ENCODE data around the gene RADIL. TPM values are rescaled to one million over a fixed set of nuclear protein-coding genes. Genes with fewer than 3 reads are reported as not detected.

The RADIL gene
- total RNA-seq, 2 donors from 2014 or later = 7.7 to 16.0 TPM

DNA sequence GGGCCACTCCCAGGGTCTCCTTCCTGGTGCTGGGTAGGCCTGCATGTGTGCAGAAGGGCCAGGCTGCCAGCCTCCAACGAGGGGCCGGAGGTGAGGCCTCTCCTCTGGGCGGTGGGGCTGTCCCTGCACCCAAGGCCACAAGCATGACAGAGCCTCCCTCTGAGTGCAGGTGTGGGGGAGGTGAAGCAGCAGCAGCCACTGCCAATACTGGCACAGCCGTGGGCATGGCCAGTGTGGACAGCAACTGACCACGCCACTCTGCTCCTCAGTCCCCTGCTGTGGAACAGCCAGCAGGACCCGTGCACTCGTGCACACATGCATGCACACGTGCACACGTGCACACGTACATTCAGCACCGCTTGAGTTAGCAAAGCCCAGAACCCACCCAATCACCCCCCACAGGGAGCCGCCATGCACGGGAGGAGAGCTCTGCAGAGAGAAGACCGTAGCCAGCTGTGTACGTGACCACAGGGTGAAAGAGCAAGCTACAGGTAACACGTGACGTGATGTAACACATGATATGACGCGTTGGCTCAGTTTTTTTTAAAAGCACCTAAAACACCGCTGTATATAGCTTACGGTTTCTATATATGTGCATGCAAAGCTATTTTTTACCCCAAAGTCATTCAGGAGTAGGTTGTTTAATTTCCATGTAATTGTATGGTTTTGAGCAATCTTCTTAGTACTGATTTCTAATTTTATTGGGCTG is 44.7 kb downstream of the RADIL start:
- Histone ChIP-seq H3K4me1 (peaks cover 0 to 21% of the 10 kb centered on the region in 2 donors), H3K27ac (no peak overlapping the region), H3K9me3 (no peaks in the 10 kb centered on the region), H3K27me3 (no peaks in the 10 kb centered on the region), H3K4me3 (no peak overlapping the region), H3K36me3 (peaks cover 8% of the 10 kb centered on the region)
- TF ChIP-seq, protein P1, sequence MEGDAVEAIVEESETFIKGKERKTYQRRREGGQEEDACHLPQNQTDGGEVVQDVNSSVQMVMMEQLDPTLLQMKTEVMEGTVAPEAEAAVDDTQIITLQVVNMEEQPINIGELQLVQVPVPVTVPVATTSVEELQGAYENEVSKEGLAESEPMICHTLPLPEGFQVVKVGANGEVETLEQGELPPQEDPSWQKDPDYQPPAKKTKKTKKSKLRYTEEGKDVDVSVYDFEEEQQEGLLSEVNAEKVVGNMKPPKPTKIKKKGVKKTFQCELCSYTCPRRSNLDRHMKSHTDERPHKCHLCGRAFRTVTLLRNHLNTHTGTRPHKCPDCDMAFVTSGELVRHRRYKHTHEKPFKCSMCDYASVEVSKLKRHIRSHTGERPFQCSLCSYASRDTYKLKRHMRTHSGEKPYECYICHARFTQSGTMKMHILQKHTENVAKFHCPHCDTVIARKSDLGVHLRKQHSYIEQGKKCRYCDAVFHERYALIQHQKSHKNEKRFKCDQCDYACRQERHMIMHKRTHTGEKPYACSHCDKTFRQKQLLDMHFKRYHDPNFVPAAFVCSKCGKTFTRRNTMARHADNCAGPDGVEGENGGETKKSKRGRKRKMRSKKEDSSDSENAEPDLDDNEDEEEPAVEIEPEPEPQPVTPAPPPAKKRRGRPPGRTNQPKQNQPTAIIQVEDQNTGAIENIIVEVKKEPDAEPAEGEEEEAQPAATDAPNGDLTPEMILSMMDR (IDR thresholded peaks at IDR 0.05) = no peak
- DNase-seq (ENCODE audit: low spot score) = no peak

DNA sequence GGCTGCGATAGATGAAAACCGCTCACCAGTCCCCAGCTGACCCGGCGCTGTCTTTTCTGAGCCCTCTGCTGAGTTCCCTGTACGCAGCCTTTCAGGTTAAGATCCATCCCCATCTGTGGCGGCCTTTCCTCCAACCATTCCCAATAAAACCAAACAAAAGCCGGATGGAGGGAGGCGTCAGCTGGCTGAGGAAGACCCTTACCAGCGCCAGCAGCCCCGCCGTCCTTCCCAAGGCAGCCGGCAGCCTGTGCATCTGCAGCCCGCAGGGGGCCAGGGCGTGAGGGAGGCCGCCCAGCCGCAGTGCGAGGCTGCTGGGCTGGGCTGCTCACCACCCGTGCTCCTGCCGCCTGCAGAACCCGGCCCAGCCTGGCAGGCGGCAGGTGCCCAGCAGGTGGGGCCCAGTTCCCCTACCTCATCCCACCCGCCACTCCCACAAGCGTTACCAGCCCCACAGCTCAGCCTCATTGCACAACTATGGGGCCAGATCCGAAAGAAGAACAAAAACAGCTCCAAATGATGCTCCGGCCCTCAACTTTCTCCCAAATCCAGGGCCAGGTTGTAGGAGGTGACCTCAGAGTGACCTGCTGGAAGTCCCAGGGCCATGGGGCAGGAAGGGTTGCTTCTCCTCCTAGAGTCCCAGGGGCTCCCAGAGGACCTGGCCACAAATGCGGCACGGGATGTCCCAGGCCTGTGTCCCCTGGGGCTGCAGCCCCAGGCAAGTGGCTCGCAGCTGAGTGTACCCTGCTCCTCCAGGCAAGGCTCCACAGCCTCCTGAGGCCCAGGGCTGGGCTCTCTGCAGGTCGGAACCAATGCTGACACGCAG is 45.5 kb downstream of the RADIL start:
- Histone ChIP-seq H3K9me3 (no peaks in the 10 kb centered on the region), H3K36me3 (peaks cover 8% of the 10 kb centered on the region), H3K4me3 (no peak overlapping the region), H3K4me1 (peaks cover 0 to 16% of the 10 kb centered on the region in 2 donors), H3K27ac (no peak overlapping the region), H3K27me3 (no peaks in the 10 kb centered on the region)
- TF ChIP-seq, protein P1 (IDR thresholded peaks at IDR 0.05) = no peak
- DNase-seq (ENCODE audit: low spot score) = no peak

DNA sequence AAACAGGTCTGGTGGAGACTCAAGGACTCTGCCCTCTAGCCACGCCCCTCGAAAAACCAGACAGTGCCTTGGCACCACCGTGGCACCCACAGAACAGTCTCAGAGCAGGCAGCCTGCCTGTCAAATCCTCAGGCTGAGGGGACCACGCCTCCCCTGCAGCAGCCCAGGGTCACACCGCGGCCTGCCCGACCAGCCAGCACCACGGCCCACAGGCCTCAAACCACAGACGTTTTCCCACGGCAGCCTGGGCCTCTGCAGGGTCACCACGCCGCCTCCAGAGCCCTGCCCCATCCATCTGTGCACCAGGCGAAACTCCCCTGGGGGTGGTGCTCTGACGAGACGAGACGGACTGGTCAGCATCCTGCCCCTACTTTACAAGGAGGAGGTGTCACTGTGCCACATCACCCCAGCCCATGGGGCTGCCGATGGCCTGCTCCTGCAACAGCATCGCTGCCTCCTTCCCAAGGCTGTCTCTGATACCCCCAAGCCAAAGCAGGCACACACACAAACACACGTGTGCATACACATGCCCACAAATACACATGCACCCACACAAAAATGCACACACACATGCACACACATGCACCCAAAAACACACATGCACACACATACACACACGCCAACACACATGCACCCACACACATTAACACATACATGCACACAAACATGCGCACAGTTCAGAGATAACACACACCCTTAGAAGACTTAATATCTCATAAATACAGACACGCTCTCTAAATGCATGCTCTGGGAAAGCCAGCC is 46.3 kb downstream of the RADIL start:
- Histone ChIP-seq H3K9me3 (no peaks in the 10 kb centered on the region), H3K4me1 (peaks cover 0 to 11% of the 10 kb centered on the region in 2 donors), H3K4me3 (no peak overlapping the region), H3K27ac (no peak overlapping the region), H3K27me3 (no peaks in the 10 kb centered on the region), H3K36me3 (peaks cover 8% of the 10 kb centered on the region)
- TF ChIP-seq, protein P1 (IDR thresholded peaks at IDR 0.05) = no peak
- DNase-seq (ENCODE audit: low spot score) = no peak

DNA sequence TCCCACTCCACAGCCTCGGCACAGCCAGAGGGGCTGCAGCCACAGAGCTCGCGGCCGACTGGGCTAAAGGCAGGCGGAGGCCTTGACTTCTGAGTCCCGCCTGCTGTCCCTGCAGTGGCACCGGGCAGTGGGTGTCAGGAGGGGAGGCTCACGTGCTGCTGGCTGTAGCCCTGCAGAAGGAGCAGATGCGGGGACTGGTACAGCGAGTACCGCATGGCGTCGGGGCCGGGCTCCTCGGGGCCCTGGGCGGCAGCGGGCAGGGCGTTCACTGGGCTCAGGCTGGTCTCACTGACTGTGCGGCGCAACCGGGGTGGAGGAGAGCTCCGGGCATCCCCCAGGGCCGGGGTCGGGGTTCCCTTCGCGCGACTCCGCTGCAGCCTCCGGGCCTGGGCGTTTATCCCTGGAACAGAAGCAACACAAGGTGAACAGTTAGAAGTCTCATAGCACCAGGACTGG is 47.3 kb downstream of the RADIL start:
- H3K27ac ChIP-seq = no peak overlapping the region
- H3K27me3 ChIP-seq = no peaks in the 10 kb centered on the region
- no peaks in the 10 kb centered on the region for H3K9me3 ChIP-seq
- DNase-seq (ENCODE audit: low spot score) = no peak
- TF ChIP-seq, protein P1 (IDR thresholded peaks at IDR 0.05) = no peak
- peaks cover 8% of the 10 kb centered on the region for H3K36me3 ChIP-seq
- H3K4me1 ChIP-seq = peaks cover 0 to 11% of the 10 kb centered on the region in 2 donors
- no peak overlapping the region for H3K4me3 ChIP-seq

DNA sequence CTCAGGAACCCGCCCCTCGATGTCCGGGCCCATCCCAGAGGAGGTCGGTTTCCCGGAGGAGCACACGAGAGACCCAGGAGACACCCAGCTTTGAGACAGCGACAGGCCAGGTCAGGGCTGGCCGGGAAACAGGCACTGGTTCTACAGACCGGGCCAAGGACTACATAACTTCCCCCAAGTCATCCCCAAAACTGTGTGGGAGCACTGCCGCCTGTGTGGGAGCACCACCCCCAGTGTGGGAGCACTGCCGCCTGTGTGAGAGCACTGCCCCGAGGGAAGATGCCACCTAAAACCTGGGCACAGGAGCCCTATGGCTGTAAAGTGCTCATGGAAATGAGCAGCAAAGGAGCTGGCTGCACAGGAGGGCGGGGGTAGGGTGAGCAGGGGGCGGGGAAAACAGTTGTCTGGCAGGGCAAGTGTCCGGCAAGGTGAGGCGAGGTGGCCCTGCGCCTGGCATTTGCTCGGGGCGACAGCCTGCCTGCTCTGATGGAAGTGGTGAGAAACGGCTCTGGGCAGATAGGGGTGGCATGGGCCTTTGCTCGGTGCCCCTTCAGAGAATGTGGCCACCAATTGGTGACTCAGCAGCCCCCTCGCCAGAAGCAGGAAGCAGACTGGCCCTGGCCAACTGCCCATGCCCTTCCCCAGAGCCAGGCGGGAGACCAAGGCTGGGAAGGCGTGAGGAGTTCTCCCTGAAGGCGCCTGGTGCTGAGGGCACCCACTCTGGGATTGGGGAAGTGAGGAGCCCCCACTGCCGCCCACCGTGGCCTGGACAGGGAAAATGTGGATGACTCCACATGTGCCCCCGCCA is 47.9 kb downstream of the RADIL start:
- Histone ChIP-seq H3K27ac (no peak overlapping the region), H3K27me3 (no peaks in the 10 kb centered on the region), H3K36me3 (peaks cover 8% of the 10 kb centered on the region), H3K9me3 (no peaks in the 10 kb centered on the region), H3K4me1 (peaks cover 0 to 11% of the 10 kb centered on the region in 2 donors), H3K4me3 (no peak overlapping the region)
- TF ChIP-seq, protein P1 (IDR thresholded peaks at IDR 0.05) = no peak
- DNase-seq (ENCODE audit: low spot score) = no peak

Measured in right atrium auricular region (tissue), 2 donors.